Measurements from ENCODE around the gene SLC4A5. TPM values are rescaled to one million over a fixed set of nuclear protein-coding genes. Genes with fewer than 3 reads are reported as not detected.

Gene SLC4A5
- total RNA-seq, 1 experiment from 2014 or later = 1.8 TPM

GRCh38 chr2:74281141-74281975 is 61.9 kb downstream of the SLC4A5 start:
- Mint-ChIP-seq H3K36me3 (no peaks in the 10 kb centered on the region), H3K27ac (no peak overlapping the region), H3K27me3 (ENCODE audit: low read depth) (peaks cover 36% of the 10 kb centered on the region), H3K4me3 (no peak overlapping the region), H3K4me1 (no peaks in the 10 kb centered on the region), H3K9me3 (no peaks in the 10 kb centered on the region)
- ChIA-PET POLR2A (no interaction called here), CTCF (interaction anchor here (1.5 to 1.6 kb wide), 2 partner anchors 20 to 54 kb away, joined by 3 to 5 read pairs; no protein-coding TSS in a partner anchor)
- DNase-seq (ENCODE audit: low spot score) (no peak), ATAC-seq (no peak)
- TF ChIP-seq USF1 (CRISPR knock-in tag; IDR thresholded peaks at IDR 0.05) (no peak), CTCF (IDR thresholded peaks at IDR 0.05) (no peak), ETV6 (CRISPR knock-in tag; IDR thresholded peaks at IDR 0.05) (no peak), PREB (CRISPR knock-in tag; IDR thresholded peaks at IDR 0.05; ENCODE audit: borderline replicate concordance) (no peak), STAT6 (CRISPR knock-in tag; conservative IDR thresholded peaks at IDR 0.05; ENCODE audit: low read depth) (no peak), ZNF317 (CRISPR knock-in tag; IDR thresholded peaks at IDR 0.05; ENCODE audit: borderline replicate concordance, low read depth) (no peak), IRF2 (CRISPR knock-in tag; IDR thresholded peaks at IDR 0.05; ENCODE audit: borderline replicate concordance, low read depth) (no peak), ZNF138 (CRISPR knock-in tag; conservative IDR thresholded peaks at IDR 0.05) (no peak), SMAD4 (CRISPR knock-in tag; IDR thresholded peaks at IDR 0.05) (no peak), ESRRA (CRISPR knock-in tag; IDR thresholded peaks at IDR 0.05; ENCODE audit: borderline replicate concordance) (no peak), ZNF425 (CRISPR knock-in tag; conservative IDR thresholded peaks at IDR 0.05) (no peak), E2F1 (CRISPR knock-in tag; IDR thresholded peaks at IDR 0.05) (no peak), ZNF232 (CRISPR knock-in tag; IDR thresholded peaks at IDR 0.05) (no peak), ZBTB43 (CRISPR knock-in tag; IDR thresholded peaks at IDR 0.05) (no peak), ZBTB21 (CRISPR knock-in tag; IDR thresholded peaks at IDR 0.05; ENCODE audit: borderline replicate concordance) (no peak), ZSCAN18 (CRISPR knock-in tag; IDR thresholded peaks at IDR 0.05) (no peak), E2F4 (CRISPR knock-in tag; IDR thresholded peaks at IDR 0.05; ENCODE audit: borderline replicate concordance, low read depth) (no peak), EMX1 (CRISPR knock-in tag; IDR thresholded peaks at IDR 0.05) (no peak), ZNF263 (CRISPR knock-in tag; IDR thresholded peaks at IDR 0.05; ENCODE audit: low read depth) (no peak)
